ENCODE measurements around the gene PLCZ1.
"Not testable (repeated sequence)": the region's sequence is repeated elsewhere in the genome, so short reads cannot be mapped to it uniquely, and the experiment has no call there.

Gene PLCZ1

GRCh38 chr12:18703911-18704310 is 33.9 kb downstream of the PLCZ1 start:
- Histone ChIP-seq H3K27ac (ENCODE audit: poor library complexity, severe bottlenecking) (no peak overlapping the region), H3K27me3 (ENCODE audit: insufficient read depth, poor library complexity, severe bottlenecking) (no peaks in the 10 kb centered on the region), H3K4me3 (ENCODE audit: severe bottlenecking) (no peak overlapping the region), H3K9me3 (ENCODE audit: severe bottlenecking) (no peaks in the 10 kb centered on the region), H3K4me1 (ENCODE audit: insufficient read depth, poor library complexity, severe bottlenecking) (no peaks in the 10 kb centered on the region), H3K36me3 (ENCODE audit: low read depth) (no peaks in the 10 kb centered on the region)
- TF ChIP-seq, protein P1, sequence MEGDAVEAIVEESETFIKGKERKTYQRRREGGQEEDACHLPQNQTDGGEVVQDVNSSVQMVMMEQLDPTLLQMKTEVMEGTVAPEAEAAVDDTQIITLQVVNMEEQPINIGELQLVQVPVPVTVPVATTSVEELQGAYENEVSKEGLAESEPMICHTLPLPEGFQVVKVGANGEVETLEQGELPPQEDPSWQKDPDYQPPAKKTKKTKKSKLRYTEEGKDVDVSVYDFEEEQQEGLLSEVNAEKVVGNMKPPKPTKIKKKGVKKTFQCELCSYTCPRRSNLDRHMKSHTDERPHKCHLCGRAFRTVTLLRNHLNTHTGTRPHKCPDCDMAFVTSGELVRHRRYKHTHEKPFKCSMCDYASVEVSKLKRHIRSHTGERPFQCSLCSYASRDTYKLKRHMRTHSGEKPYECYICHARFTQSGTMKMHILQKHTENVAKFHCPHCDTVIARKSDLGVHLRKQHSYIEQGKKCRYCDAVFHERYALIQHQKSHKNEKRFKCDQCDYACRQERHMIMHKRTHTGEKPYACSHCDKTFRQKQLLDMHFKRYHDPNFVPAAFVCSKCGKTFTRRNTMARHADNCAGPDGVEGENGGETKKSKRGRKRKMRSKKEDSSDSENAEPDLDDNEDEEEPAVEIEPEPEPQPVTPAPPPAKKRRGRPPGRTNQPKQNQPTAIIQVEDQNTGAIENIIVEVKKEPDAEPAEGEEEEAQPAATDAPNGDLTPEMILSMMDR (IDR thresholded peaks at IDR 0.05; ENCODE audit: poor library complexity, severe bottlenecking): no peak
- no peak for DNase-seq (ENCODE audit: low spot score)
- no peak for ATAC-seq (ENCODE audit: low read depth)

GRCh38 chr12:18703321-18703720 is 34.5 kb downstream of the PLCZ1 start:
- Histone ChIP-seq H3K27ac (ENCODE audit: poor library complexity, severe bottlenecking) (no peak overlapping the region), H3K4me3 (ENCODE audit: severe bottlenecking) (no peak overlapping the region), H3K9me3 (ENCODE audit: severe bottlenecking) (no peaks in the 10 kb centered on the region), H3K36me3 (ENCODE audit: low read depth) (no peaks in the 10 kb centered on the region), H3K4me1 (ENCODE audit: insufficient read depth, poor library complexity, severe bottlenecking) (no peaks in the 10 kb centered on the region), H3K27me3 (ENCODE audit: insufficient read depth, poor library complexity, severe bottlenecking) (no peaks in the 10 kb centered on the region)
- ATAC-seq (ENCODE audit: low read depth) (no peak), DNase-seq (ENCODE audit: low spot score) (no peak)
- TF ChIP-seq, protein P1 (IDR thresholded peaks at IDR 0.05; ENCODE audit: poor library complexity, severe bottlenecking): no peak

DNA sequence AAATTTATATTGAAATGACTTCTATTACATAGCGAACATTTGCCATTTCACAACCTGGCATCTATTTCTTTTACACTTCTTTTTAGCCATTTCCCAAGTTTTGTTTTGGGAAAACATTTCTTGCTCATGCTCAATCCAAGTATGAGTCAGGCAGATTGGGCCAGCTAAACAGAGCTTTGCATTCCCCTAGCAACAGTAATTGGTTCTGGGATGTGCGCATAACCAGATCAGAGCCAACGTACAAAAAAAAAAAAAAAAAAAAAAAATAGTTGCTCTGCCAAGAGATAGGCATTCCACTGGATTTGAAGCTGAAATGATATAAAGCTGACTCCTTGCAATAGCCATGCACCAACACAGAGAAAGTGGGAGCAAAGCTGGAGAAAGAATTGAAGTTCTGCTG is 37.5 kb downstream of the PLCZ1 start:
- H3K27ac ChIP-seq (ENCODE audit: poor library complexity, severe bottlenecking): no peak overlapping the region
- H3K36me3 ChIP-seq (ENCODE audit: low read depth): no peaks in the 10 kb centered on the region
- no peak for DNase-seq (ENCODE audit: low spot score)

DNA sequence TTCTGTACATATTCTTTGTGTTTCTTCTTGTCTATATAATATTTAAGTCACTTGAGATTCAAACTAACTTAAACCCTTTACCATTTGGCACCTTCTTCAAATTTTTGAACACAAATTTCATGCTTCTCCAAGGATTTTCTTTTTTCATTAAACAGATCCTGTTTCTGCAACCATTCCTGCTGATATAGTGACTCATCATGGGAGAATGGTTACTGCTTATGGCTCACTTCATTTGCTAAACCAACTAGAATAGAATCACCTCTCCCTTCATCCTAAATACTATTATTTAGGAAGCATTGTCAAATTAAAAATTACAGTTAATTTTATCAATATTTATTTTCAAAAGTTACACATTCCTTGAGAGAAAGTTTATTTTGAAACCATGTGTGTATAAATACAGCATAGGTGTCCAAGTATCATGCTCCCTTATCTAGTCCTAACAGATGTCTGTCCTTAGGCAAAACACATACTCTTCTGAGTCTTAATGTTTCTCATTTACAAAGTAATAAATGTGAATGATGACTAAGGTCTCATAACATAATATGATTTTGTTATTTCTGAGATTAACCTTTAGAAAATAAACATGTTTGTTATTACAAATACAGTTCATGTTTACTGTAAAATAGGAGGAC is 40.7 kb downstream of the PLCZ1 start:
- TF ChIP-seq, protein P1 (IDR thresholded peaks at IDR 0.05; ENCODE audit: poor library complexity, severe bottlenecking): no peak
- DNase-seq (ENCODE audit: low spot score) (no peak), ATAC-seq (ENCODE audit: low read depth) (peak; percentile 68)
- Histone ChIP-seq H3K4me3 (ENCODE audit: severe bottlenecking) (no peak overlapping the region), H3K9me3 (ENCODE audit: severe bottlenecking) (no peaks in the 10 kb centered on the region), H3K27ac (ENCODE audit: poor library complexity, severe bottlenecking) (no peak overlapping the region), H3K4me1 (ENCODE audit: insufficient read depth, poor library complexity, severe bottlenecking) (peaks cover 7% of the 10 kb centered on the region), H3K27me3 (ENCODE audit: insufficient read depth, poor library complexity, severe bottlenecking) (no peaks in the 10 kb centered on the region), H3K36me3 (ENCODE audit: low read depth) (no peaks in the 10 kb centered on the region)

More for the DNA sequence above, 37.5 kb downstream of the PLCZ1 start:
- TF ChIP-seq, protein P1 (IDR thresholded peaks at IDR 0.05; ENCODE audit: poor library complexity, severe bottlenecking): no peak
- ATAC-seq (ENCODE audit: low read depth): no peak
- Histone ChIP-seq H3K4me1 (ENCODE audit: insufficient read depth, poor library complexity, severe bottlenecking) (peaks cover 7% of the 10 kb centered on the region), H3K27me3 (ENCODE audit: insufficient read depth, poor library complexity, severe bottlenecking) (no peaks in the 10 kb centered on the region), H3K4me3 (ENCODE audit: severe bottlenecking) (no peak overlapping the region), H3K9me3 (ENCODE audit: severe bottlenecking) (no peaks in the 10 kb centered on the region)

DNA sequence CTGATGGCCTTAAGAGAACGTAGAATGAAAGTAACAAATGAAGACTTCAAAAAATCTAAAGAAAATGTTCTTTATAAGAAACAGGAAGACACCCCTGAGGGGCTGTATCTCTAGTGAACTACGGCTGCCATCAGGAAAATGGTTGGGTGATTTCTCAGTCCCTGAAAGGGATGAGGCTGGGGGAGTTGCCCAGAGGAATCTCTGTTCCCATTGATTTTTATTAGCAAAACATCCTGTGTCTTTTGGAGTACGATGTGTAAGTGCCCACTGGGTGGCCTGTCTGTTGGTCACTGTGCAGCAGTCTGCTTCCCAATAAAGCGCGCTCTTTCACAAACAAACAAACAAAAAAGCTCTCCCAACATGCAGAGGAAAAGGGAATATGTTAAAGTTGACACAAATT is 43.8 kb downstream of the PLCZ1 start:
- H3K9me3 ChIP-seq (ENCODE audit: severe bottlenecking); H3K36me3 ChIP-seq (ENCODE audit: low read depth); H3K27ac ChIP-seq (ENCODE audit: poor library complexity, severe bottlenecking); H3K4me3 ChIP-seq (ENCODE audit: severe bottlenecking); H3K27me3 ChIP-seq (ENCODE audit: insufficient read depth, poor library complexity, severe bottlenecking); DNase-seq (ENCODE audit: low spot score); ATAC-seq (ENCODE audit: low read depth): not testable (repeated sequence)
- H3K4me1 ChIP-seq (ENCODE audit: insufficient read depth, poor library complexity, severe bottlenecking): peaks cover 18% of the 10 kb centered on the region

All from RWPE2 (cell line).